Parathyroid adenoma (tissue), 2 donors: Measurements from ENCODE around the gene ALPG.
A peak's percentile ranks its signal among the peaks of the same experiment; 100 is the strongest.
"Not testable (repeated sequence)": the region's sequence is repeated elsewhere in the genome, so short reads cannot be mapped to it uniquely, and the experiment has no call there.

Experiments
- H2AFZ ChIP-seq: fragments of 300-600 bp; sonication (generic); one replicate; pipeline ENCODE4 v1.7.0; 2017; ENCODE audit warnings: antibody characterized with exemption, mild to moderate bottlenecking
- H3K27ac ChIP-seq: fragments of 300-600 bp; sonication (generic); one replicate; pipeline ENCODE4 v1.7.0; 2017
- H3K27me3 ChIP-seq: fragments of 300-600 bp; sonication (generic); one replicate; pipeline ENCODE4 v1.7.0; 2017; ENCODE audit warnings: low read length; ENCODE audit not compliant: control insufficient read depth, insufficient read depth
- H3K36me3 ChIP-seq: fragments of 300-600 bp; sonication (generic); one replicate; pipeline ENCODE4 v1.7.0; 2017; ENCODE audit warnings: low read length; ENCODE audit not compliant: control insufficient read depth, insufficient read depth
- H3K4me1 ChIP-seq: fragments of 300-600 bp; sonication (generic); one replicate; pipeline ENCODE4 v1.7.0; 2017; ENCODE audit warnings: control low read depth
- H3K4me2 ChIP-seq: fragments of 300-600 bp; sonication (generic); one replicate; pipeline ENCODE4 v1.7.0; 2017; ENCODE audit warnings: low read length
- H3K4me3 ChIP-seq: fragments of 300-600 bp; sonication (generic); one replicate; pipeline ENCODE4 v1.7.0; 2017; ENCODE audit warnings: low read depth, low read length
- H3K79me2 ChIP-seq: fragments of 300-600 bp; sonication (generic); one replicate; pipeline ENCODE4 v1.7.0; 2017; ENCODE audit warnings: control low read depth
- H3K9ac ChIP-seq: fragments of 300-600 bp; sonication (generic); one replicate; pipeline ENCODE4 v1.7.0; 2017; ENCODE audit warnings: mild to moderate bottlenecking
- H3K9me3 ChIP-seq: fragments of 300-600 bp; sonication (generic); one replicate; pipeline ENCODE4 v1.7.0; 2017; ENCODE audit warnings: low read length; ENCODE audit not compliant: control insufficient read depth
- TF ChIP-seq, protein P1 (sequence below): fragments of 300-600 bp; sonication (generic); IDR thresholded peaks from one replicate; pipeline ENCODE4 v1.7.0; 2017; ENCODE audit warnings: antibody characterized with exemption, mild to moderate bottlenecking
- donor health status: primary hyperparathyroidism.

Gene ALPG

GRCh38 chr2:232444409-232445148 is 37.9 kb downstream of the ALPG start:
- no peak overlapping the region for H3K9ac ChIP-seq
- TF ChIP-seq, protein P1, sequence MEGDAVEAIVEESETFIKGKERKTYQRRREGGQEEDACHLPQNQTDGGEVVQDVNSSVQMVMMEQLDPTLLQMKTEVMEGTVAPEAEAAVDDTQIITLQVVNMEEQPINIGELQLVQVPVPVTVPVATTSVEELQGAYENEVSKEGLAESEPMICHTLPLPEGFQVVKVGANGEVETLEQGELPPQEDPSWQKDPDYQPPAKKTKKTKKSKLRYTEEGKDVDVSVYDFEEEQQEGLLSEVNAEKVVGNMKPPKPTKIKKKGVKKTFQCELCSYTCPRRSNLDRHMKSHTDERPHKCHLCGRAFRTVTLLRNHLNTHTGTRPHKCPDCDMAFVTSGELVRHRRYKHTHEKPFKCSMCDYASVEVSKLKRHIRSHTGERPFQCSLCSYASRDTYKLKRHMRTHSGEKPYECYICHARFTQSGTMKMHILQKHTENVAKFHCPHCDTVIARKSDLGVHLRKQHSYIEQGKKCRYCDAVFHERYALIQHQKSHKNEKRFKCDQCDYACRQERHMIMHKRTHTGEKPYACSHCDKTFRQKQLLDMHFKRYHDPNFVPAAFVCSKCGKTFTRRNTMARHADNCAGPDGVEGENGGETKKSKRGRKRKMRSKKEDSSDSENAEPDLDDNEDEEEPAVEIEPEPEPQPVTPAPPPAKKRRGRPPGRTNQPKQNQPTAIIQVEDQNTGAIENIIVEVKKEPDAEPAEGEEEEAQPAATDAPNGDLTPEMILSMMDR = peak; percentile 38
- H3K9me3 ChIP-seq = no peaks in the 10 kb centered on the region
- no peak overlapping the region for H2AFZ ChIP-seq
- H3K36me3 ChIP-seq = no peaks in the 10 kb centered on the region
- H3K4me2 ChIP-seq = no peak overlapping the region
- H3K27me3 ChIP-seq = no peaks in the 10 kb centered on the region
- H3K4me1 ChIP-seq = no peaks in the 10 kb centered on the region
- H3K27ac ChIP-seq = no peak overlapping the region
- no peaks in the 10 kb centered on the region for H3K79me2 ChIP-seq
- H3K4me3 ChIP-seq = no peak overlapping the region

DNA sequence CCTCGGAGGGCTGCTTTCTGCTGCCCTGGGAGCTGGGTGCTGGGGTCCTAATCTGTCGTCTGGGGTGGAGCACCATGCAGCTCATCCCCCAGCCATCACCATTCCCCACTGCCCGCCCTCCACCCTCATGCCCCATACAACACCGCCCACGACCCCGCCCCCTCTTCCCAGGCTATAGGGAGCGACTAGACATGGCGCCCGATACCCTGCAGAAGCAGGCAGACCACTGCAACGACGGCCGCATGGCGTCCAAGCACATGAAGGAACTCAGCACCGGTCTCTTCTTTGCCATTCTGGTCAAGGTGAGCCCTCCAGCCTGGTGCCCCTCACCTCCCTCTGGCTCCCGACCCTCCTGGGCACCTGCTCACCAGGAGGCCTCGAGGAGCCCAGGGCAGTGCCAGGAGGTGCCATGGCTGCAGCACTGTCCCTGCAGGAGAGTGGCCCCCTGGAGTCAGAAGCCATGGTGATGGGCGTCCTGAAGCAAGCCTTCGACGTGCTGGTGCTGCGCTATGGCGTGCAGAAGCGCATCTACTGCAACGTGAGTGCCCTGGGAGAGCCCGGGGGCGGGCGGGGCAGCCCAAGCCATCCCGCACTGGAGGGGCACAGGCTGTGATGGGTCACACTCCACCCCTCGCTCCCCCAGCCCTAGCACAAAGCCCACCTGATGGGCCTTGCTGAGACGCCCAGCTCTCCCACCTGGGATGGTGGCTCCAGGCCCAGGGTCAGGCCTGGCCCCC is 38.7 kb downstream of the ALPG start:
- not testable (repeated sequence) for H2AFZ ChIP-seq, H3K36me3 ChIP-seq, H3K79me2 ChIP-seq, H3K27ac ChIP-seq, H3K9me3 ChIP-seq, H3K4me2 ChIP-seq, H3K27me3 ChIP-seq, H3K4me3 ChIP-seq, H3K4me1 ChIP-seq, H3K9ac ChIP-seq

DNA sequence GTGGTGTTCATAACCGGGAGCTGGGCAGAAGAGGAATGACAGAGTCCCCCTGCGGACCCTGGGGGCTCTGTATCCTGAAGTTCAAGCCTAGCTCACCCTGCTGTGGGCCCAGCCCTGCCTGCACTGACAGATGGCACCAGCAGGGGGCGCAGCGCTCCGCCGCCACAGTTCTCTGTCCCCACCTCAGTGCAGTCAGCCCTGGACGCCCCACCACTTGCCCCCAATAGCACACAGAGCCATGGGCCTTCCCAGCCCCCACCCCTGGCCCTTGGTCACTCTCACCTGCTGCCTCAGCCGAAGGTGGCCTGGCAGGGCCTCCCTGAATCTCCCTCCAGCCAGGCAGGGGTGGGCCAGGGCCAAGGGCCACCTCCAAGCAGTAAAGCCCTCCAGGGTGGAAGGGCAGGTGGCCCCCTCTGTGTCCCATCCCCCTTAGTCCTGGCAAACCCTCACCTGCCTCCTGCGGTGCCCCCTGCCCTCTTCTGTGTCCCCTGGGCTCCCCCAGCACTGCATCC is 39.7 kb downstream of the ALPG start:
- H3K9ac ChIP-seq, H2AFZ ChIP-seq, H3K4me2 ChIP-seq, H3K4me1 ChIP-seq, H3K27ac ChIP-seq, H3K27me3 ChIP-seq, H3K79me2 ChIP-seq, H3K4me3 ChIP-seq, H3K36me3 ChIP-seq, H3K9me3 ChIP-seq: not testable (repeated sequence)

DNA sequence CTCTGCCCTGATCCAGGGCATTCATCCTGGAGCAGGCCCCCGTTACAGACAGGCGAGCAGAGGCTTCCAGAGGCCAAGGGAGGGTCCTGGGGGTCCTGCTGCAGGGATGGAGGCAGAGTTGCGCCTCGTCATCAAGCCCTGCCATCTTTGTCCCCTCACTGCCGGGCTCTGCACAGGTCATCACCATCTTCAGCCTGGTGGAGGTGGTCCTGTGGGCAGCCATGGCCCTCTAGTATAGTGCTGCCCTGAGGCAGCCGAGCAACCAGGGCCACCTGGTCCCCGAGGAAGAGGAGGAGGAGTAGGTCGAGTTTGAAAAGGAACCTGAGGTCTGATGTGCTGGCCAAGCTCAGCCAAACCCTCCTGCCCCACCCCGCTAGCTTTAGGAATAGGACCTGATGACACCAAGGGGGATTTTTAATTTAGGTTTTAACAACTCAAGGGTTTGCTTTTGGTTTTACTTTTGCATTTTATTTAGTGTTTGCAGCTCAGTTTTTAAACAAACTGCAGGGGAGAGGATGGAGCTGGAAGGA is 40.5 kb downstream of the ALPG start:
- H3K36me3 ChIP-seq = no peaks in the 10 kb centered on the region
- H3K27me3 ChIP-seq = no peaks in the 10 kb centered on the region
- H3K27ac ChIP-seq = no peak overlapping the region
- H3K79me2 ChIP-seq = no peaks in the 10 kb centered on the region
- H3K4me3 ChIP-seq = no peak overlapping the region
- H3K4me1 ChIP-seq = no peaks in the 10 kb centered on the region
- no peak overlapping the region for H3K4me2 ChIP-seq
- TF ChIP-seq, protein P1 = no peak
- H3K9me3 ChIP-seq = no peaks in the 10 kb centered on the region
- no peak overlapping the region for H3K9ac ChIP-seq
- H2AFZ ChIP-seq = no peak overlapping the region

- no peaks in the 10 kb centered on the region for H3K4me1 ChIP-seq
- H3K27me3 ChIP-seq = no peaks in the 10 kb centered on the region
- H3K4me3 ChIP-seq = no peak overlapping the region
- no peak overlapping the region for H3K9ac ChIP-seq
- H3K79me2 ChIP-seq = no peaks in the 10 kb centered on the region
- H2AFZ ChIP-seq = no peak overlapping the region
- no peak overlapping the region for H3K4me2 ChIP-seq
- no peaks in the 10 kb centered on the region for H3K36me3 ChIP-seq
- no peaks in the 10 kb centered on the region for H3K9me3 ChIP-seq
- no peak overlapping the region for H3K27ac ChIP-seq
- TF ChIP-seq, protein P1 = no peak
Measured at GRCh38 chr2:232447638-232448303, 41.1 kb downstream of the ALPG start.
